ENCODE data around the gene CEP72.

The CEP72 gene

GRCh38 chr5:646396-647201 is 34.5 kb downstream of the CEP72 start:
- H3K4me3 ChIP-seq (ENCODE audit: low read length) = no peak overlapping the region
- no peak for DNase-seq (ENCODE audit: low read depth, low spot score)

DNA sequence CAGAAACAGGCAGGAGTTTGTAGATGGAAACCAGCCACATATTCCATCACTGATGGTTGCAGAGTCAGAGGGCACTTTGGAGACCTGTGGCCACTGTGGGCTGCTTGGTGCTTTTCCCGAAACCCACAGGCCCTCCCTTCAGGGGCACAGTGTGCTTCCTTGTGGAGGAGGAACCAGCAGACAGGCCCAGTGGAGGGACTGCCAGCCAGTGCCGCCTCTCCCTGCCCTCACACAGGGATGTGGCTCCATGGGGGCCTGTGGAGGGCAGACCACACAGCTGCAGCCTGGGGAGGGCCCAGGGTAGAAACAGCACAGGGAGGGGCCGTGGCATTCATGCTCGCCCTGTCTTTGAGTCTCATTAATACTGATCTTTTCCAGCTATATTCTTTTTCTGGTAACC is 35.2 kb downstream of the CEP72 start:
- DNase-seq (ENCODE audit: low read depth, low spot score) = no peak
- no peak overlapping the region for H3K4me3 ChIP-seq (ENCODE audit: low read length)

DNA sequence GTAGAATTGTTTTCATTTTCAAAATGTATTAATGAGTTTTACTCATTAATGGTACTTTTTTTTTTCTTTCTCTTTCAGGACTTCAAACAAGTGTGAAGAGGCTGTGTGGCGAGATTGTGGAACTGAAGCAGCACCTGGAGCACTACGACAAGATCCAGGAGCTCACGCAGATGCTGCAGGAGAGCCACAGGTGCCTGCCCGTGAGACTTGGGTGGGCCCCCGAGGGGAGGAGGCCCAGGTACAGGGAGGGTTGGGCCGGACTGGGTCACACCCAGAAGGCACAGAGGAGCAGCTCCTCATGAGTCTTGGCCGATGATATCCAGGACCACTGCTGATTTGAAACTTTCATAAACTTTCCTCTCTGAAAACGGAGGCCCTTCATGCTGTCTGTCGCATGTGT is 35.6 kb downstream of the CEP72 start:
- DNase-seq (ENCODE audit: low read depth, low spot score) = no peak
- no peak overlapping the region for H3K4me3 ChIP-seq (ENCODE audit: low read length)

DNA sequence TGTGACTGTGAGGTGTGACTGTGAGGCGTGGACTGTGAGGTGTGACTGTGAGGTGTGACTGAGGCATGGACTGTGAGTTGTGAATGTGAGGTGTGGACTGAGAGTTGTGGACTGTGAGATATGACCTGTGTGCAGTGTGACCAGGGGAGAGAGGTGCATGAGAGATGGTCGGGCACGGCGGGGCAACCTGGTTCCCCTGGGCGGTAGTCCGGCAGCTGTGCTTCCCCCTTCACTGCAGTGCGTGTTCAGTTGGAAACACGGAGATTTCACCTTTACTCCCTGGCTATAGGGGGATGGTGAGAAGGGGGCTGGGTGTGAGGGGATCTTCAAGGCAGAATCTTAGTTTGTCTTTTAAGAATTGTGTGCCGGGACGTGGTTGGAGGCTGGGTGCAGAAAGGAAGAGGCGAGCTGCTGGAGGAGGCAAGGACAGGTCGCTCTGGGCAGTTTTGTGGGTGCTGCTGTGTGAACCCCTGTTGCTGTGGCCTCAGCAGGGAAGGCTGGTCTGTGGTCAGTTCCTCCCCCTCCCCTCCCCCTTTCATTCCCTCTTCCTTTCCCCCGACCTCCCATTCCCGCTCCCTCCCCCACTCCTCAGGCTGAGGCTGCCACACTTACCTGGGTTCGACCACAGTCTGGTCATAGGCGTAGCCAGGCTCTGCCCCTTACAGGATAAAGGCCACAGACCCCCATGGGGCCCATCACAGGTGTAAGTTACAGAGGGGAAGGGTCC is 39.3 kb downstream of the CEP72 start:
- no peak for DNase-seq (ENCODE audit: low read depth, low spot score)
- H3K4me3 ChIP-seq (ENCODE audit: low read length) = no peak overlapping the region

DNA sequence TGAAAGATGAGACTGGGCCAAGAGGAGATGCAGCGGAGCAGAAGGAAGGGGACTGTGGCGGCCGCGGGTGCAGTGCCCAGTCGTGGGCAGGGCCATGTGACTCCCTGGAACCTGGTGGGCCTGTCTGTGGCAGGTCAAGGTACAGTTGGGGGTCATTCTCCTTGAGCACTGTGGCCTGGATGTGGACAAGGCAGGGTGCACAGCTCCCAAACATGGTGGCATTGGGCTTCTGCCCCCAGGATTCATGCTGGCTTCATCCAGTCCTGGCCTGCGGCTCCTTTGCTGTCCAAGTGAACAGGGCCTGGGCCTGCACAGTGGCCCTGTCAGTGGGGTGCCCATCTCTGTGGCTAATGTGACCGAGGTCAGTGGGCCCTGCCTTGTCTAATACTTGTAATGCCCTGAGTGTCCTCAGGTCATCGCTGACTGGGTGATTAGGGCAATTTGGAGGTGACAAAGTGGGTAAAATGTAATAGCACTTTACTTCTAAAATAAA is 39.9 kb downstream of the CEP72 start:
- no peak for DNase-seq (ENCODE audit: low read depth, low spot score)
- no peak overlapping the region for H3K4me3 ChIP-seq (ENCODE audit: low read length)

DNA sequence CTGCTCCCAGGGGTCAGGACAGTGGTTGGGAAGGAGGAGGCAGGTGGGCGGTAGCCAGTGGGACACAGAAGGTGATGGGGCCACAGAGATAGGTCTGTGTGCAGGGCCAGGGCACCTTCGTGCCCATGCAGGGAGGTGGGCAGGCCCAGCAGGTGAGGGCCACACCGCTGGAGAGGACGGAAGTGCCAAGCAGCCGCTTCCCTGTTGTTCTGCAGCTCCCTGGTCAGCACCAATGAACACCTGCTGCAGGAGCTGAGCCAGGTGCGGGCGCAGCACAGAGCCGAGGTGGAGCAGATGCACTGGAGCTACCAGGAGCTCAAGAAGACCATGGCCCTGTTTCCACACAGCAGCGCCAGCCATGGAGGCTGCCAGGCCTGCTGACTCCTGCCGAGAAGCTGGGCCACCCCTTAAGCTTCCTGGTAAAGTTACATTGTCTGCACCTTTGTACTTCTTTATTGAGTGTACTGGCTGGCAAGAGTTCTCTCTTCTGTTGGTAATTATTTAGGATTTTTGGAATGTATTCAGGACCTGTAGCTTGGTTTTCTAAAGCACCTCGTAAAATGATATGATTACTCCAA is 40.7 kb downstream of the CEP72 start:
- no peak for DNase-seq (ENCODE audit: low read depth, low spot score)
- no peak overlapping the region for H3K4me3 ChIP-seq (ENCODE audit: low read length)

GRCh38 chr5:654071-654778 is 42.1 kb downstream of the CEP72 start:
- DNase-seq (ENCODE audit: low read depth, low spot score) = no peak

GRCh38 chr5:655406-655805 is 43.3 kb downstream of the CEP72 start:
- DNase-seq (ENCODE audit: low read depth, low spot score) = no peak
- no peak overlapping the region for H3K4me3 ChIP-seq (ENCODE audit: low read length)

More at GRCh38 chr5:654071-654778, 42.1 kb downstream of the CEP72 start:
- no peak overlapping the region for H3K4me3 ChIP-seq (ENCODE audit: low read length)

DNA sequence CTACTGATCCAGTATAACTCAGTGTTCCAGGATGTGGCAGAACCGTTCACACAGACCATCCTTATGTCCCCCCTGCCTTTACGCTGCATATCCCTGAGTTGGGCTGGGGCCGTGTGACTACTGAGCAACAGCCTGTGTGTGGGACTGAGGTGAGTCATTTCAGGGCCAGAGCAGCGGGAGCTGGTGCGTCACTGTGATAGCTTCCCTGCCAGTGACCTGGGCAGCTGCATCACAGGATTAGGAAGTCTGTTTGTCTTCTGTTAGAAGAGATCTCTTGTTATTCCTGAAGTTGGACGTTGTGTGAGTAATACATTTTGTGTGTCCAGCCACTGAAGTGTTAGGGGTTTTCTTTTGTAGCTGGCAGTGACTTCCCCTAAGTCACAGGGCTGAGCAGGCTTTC is 45.4 kb downstream of the CEP72 start:
- no peak overlapping the region for H3K4me3 ChIP-seq (ENCODE audit: low read length)
- DNase-seq (ENCODE audit: low read depth, low spot score) = no peak

- DNase-seq (ENCODE audit: low read depth, low spot score) = no peak
- H3K4me3 ChIP-seq (ENCODE audit: low read length) = no peak overlapping the region
Measured at GRCh38 chr5:658103-658502, 46.0 kb downstream of the CEP72 start.

DNA sequence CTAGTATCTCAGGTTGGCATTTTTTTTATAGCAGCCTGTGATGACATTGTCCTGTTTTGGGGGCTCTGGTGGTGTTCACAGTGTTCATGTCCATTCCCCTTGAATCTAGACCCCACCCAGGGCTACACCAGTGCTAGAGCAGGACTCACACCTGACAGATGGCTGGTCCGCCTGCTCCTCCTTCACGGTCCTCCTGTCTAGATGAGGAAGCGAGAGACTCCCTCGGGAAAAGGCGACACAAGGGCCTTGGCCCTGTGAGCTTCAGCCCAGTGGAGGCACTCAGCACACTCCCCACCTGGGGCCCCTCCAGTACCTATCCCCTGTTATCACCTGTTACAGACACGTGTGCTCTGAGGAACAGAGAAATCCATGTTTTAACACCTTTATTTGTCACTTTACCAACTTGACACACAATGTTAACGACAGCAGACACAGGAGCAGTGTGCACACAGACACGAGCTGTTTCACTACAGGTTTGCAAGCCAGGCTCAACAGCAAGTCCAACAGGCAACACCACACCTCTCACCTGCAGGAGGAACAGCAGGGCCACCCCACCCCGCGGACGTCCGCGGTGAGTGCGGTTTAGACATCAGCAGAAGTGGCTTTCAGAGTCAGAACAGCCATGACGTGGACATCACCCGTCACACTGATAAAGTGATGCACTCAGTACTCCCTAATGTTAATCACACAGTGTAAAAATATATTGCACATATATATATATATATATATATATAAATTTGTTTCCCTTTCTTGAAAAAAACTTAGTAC is 47.5 kb downstream of the CEP72 start:
- no peak overlapping the region for H3K4me3 ChIP-seq (ENCODE audit: low read length)
- DNase-seq (ENCODE audit: low read depth, low spot score) = no peak

- no peak overlapping the region for H3K4me3 ChIP-seq (ENCODE audit: low read length)
- no peak for DNase-seq (ENCODE audit: low read depth, low spot score)
Measured at GRCh38 chr5:660491-661030, 48.4 kb downstream of the CEP72 start.

GRCh38 chr5:661891-662750 is 50.0 kb downstream of the CEP72 start:
- H3K4me3 ChIP-seq (ENCODE audit: low read length) = no peak overlapping the region
- no peak for DNase-seq (ENCODE audit: low read depth, low spot score)

DNA sequence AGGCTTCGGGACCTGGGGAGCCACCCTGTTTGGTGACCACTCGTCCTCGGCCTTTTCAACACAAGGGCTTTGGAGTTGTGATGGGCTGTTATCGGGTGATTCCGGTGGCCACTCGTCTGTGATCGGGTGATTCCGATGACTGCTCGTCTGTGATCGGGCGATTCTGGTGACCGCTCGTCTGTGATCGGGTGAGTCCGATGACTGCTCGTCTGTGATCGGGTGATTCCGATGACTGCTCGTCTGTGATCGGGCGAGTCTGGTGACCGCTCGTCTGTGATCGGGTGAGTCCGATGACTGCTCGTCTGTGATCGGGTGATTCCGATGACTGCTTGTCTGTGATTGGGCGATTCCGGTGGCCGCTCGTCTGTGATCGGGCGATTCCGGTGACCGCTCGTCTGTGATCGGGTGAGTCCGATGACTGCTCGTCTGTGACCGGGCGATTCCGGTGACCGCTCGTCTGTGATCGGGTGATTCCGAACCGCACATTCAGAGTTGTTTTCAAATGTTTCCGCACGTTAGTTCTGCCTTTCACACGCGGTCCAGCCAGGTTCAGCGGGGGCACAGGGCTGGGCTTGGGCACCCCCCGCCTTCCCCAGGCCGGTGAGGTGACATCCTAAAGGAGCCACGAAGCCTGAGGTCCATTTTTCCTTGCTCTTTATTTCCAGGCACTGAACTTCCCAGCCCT is 50.8 kb downstream of the CEP72 start:
- DNase-seq (ENCODE audit: low read depth, low spot score) = no peak

DNA sequence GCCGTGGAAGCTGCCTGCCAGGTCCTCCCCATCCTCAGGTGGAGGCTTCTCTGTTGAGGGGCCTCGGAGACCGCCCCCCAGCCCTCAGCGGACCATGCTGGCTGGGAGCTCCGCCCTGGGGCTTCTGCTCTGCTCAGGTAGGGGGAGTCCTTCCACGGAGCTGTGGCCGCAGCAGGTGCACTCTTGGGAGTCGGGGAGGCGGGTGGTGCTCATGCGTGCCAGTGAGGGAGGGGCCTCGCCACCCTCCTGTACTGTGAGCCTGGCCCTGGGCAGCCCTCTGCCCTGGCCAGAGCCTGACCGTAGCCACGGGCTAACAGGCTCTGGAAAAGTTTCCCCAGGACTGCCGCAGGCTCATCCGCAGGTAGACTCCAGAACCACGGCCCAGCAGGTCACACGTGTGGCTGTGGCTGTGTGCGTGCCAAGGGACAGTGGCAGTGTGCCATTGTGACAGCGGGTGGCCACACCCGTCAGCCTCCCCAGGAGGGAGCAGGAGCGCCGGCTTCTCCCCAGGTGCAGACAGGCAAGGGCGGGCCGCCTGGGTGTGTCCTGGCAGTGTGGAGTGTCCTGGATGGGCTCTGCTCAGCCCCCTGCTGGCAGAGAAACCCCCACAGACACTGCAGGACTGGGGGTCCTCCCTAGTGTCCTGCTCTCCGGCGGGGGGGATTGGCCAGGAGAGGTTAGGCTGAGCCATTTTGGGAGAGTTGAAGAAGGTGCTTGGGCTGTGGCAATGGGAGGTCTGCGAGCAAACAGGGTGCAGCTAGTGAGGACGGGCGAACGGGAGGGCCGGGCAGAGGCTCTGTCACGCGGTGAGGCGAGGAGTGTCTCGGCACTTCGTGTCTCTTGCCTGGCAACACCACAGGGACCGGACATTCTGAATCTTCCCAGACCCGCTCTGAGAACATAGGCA is 51.5 kb downstream of the CEP72 start:
- H3K4me3 ChIP-seq (ENCODE audit: low read length) = no peak overlapping the region
- DNase-seq (ENCODE audit: low read depth, low spot score) = no peak

More for the DNA sequence above, 50.8 kb downstream of the CEP72 start:
- no peak overlapping the region for H3K4me3 ChIP-seq (ENCODE audit: low read length)

- no peak for DNase-seq (ENCODE audit: low read depth, low spot score)
- H3K4me3 ChIP-seq (ENCODE audit: low read length) = no peak overlapping the region
Measured at GRCh38 chr5:664343-664993, 52.3 kb downstream of the CEP72 start.

Data from Jurkat, Clone E6-1 (cell line).